Neuron (in vitro differentiated cells): ENCODE data around the gene MCL1.

Experiments used
- H2AFZ ChIP-seq: one replicate; pipeline ENCODE4 v1.6.1; 2013; ENCODE audit warnings: low read depth, mild to moderate bottlenecking, inconsistent platforms, low read length, moderate library complexity
- H3K27me3 ChIP-seq: one replicate; pipeline ENCODE4 v1.6.1; 2013; ENCODE audit warnings: low read length; ENCODE audit not compliant: insufficient read depth
- H3K36me3 ChIP-seq: one replicate; pipeline ENCODE4 v1.6.1; 2013; ENCODE audit warnings: low read length; ENCODE audit not compliant: insufficient read depth
- H3K4me1 ChIP-seq: one replicate; pipeline ENCODE4 v1.6.1; 2013; ENCODE audit warnings: low read length; ENCODE audit not compliant: insufficient read depth
- H3K4me3 ChIP-seq: 2 replicates; pipeline ENCODE4 v1.5.1; 2013; ENCODE audit warnings: mild to moderate bottlenecking, low read length, moderate library complexity
- H3K9me3 ChIP-seq: one replicate; pipeline ENCODE4 v1.6.1; 2013; ENCODE audit warnings: low read length

MCL1 gene

GRCh38 chr1:150546294-150546937, 33.0 kb downstream of the MCL1 start:
- Histone ChIP-seq H3K4me1 (peaks cover 11% of the 10 kb centered on the region), H3K9me3 (no peaks in the 10 kb centered on the region), H3K36me3 (no peaks in the 10 kb centered on the region), H2AFZ (no peak overlapping the region), H3K4me3 (no peak overlapping the region), H3K27me3 (no peaks in the 10 kb centered on the region)

GRCh38 chr1:150545486-150546032, 33.9 kb downstream of the MCL1 start:
- Histone ChIP-seq H3K4me1 (peaks cover 11% of the 10 kb centered on the region), H3K9me3 (no peaks in the 10 kb centered on the region), H2AFZ (no peak overlapping the region), H3K27me3 (no peaks in the 10 kb centered on the region), H3K36me3 (no peaks in the 10 kb centered on the region), H3K4me3 (no peak overlapping the region)

- H3K9me3 ChIP-seq, result no peaks in the 10 kb centered on the region
- H3K27me3 ChIP-seq, result no peaks in the 10 kb centered on the region
- H3K36me3 ChIP-seq, result no peaks in the 10 kb centered on the region
- peaks cover 8% of the 10 kb centered on the region for H3K4me1 ChIP-seq
- H2AFZ ChIP-seq, result no peak overlapping the region
- no peak overlapping the region for H3K4me3 ChIP-seq
Observed at GRCh38 chr1:150544204-150544603, 35.2 kb downstream of the MCL1 start.

GRCh38 chr1:150543500-150544143, 35.8 kb downstream of the MCL1 start:
- Histone ChIP-seq H3K9me3 (no peaks in the 10 kb centered on the region), H3K36me3 (no peaks in the 10 kb centered on the region), H3K4me3 (no peak overlapping the region), H2AFZ (no peak overlapping the region), H3K4me1 (peaks cover 7% of the 10 kb centered on the region), H3K27me3 (no peaks in the 10 kb centered on the region)

GRCh38 chr1:150537732-150538684, 41.4 kb downstream of the MCL1 start:
- Histone ChIP-seq H3K36me3 (no peaks in the 10 kb centered on the region), H3K4me3 (no peak overlapping the region), H3K27me3 (no peaks in the 10 kb centered on the region), H3K4me1 (peaks cover 1% of the 10 kb centered on the region), H3K9me3 (no peaks in the 10 kb centered on the region), H2AFZ (no peak overlapping the region)

GRCh38 chr1:150536836-150537731, 42.3 kb downstream of the MCL1 start:
- H3K4me3 ChIP-seq, result no peak overlapping the region
- no peaks in the 10 kb centered on the region for H3K27me3 ChIP-seq
- no peak overlapping the region for H2AFZ ChIP-seq
- H3K36me3 ChIP-seq, result no peaks in the 10 kb centered on the region
- no peaks in the 10 kb centered on the region for H3K9me3 ChIP-seq
- peaks cover 9% of the 10 kb centered on the region for H3K4me1 ChIP-seq

GRCh38 chr1:150535511-150536287, 43.7 kb downstream of the MCL1 start:
- H2AFZ ChIP-seq, result no peak overlapping the region
- H3K36me3 ChIP-seq, result no peaks in the 10 kb centered on the region
- H3K4me1 ChIP-seq, result peaks cover 9% of the 10 kb centered on the region
- H3K9me3 ChIP-seq, result no peaks in the 10 kb centered on the region
- H3K27me3 ChIP-seq, result no peaks in the 10 kb centered on the region
- no peak overlapping the region for H3K4me3 ChIP-seq

GRCh38 chr1:150534002-150534401, 45.4 kb downstream of the MCL1 start:
- Histone ChIP-seq H3K4me3 (no peak overlapping the region), H3K4me1 (peaks cover 9% of the 10 kb centered on the region), H3K9me3 (no peaks in the 10 kb centered on the region)

GRCh38 chr1:150532860-150533259, 46.5 kb downstream of the MCL1 start:
- Histone ChIP-seq H3K9me3 (no peaks in the 10 kb centered on the region), H3K4me3 (no peak overlapping the region), H3K36me3 (no peaks in the 10 kb centered on the region), H2AFZ (no peak overlapping the region), H3K4me1 (peaks cover 9% of the 10 kb centered on the region), H3K27me3 (no peaks in the 10 kb centered on the region)

More at GRCh38 chr1:150534002-150534401, 45.4 kb downstream of the MCL1 start:
- Histone ChIP-seq H3K36me3 (no peaks in the 10 kb centered on the region), H3K27me3 (no peaks in the 10 kb centered on the region), H2AFZ (no peak overlapping the region)

- Histone ChIP-seq H2AFZ (no peak overlapping the region), H3K36me3 (no peaks in the 10 kb centered on the region), H3K27me3 (no peaks in the 10 kb centered on the region), H3K4me1 (peaks cover 9% of the 10 kb centered on the region), H3K4me3 (no peak overlapping the region), H3K9me3 (no peaks in the 10 kb centered on the region)
Observed at GRCh38 chr1:150530491-150531159, 48.8 kb downstream of the MCL1 start.

- no peaks in the 10 kb centered on the region for H3K36me3 ChIP-seq
- H3K4me1 ChIP-seq, result peaks cover 9% of the 10 kb centered on the region
- no peaks in the 10 kb centered on the region for H3K9me3 ChIP-seq
- H2AFZ ChIP-seq, result no peak overlapping the region
- no peak overlapping the region for H3K4me3 ChIP-seq
- H3K27me3 ChIP-seq, result no peaks in the 10 kb centered on the region
Observed at GRCh38 chr1:150529017-150529416, 50.4 kb downstream of the MCL1 start.
